Astrocyte (in vitro differentiated cells and primary cell): Measurements from ENCODE around the gene SCGB3A1.

Source experiments
- EZH2 ChIP-seq: IDR thresholded peaks from 2 replicates; pipeline ENCODE4 v1.6.1; 2012; ENCODE audit warnings: mild to moderate bottlenecking, low read length, inconsistent platforms; ENCODE audit not compliant: insufficient read depth
- TF ChIP-seq, protein P1 (sequence below): IDR thresholded peaks from 2 replicates; pipeline ENCODE4 v1.5.1; 2011; ENCODE audit warnings: low read depth, mild to moderate bottlenecking, inconsistent platforms, low read length, moderate library complexity; ENCODE audit not compliant: insufficient read depth

DNA sequence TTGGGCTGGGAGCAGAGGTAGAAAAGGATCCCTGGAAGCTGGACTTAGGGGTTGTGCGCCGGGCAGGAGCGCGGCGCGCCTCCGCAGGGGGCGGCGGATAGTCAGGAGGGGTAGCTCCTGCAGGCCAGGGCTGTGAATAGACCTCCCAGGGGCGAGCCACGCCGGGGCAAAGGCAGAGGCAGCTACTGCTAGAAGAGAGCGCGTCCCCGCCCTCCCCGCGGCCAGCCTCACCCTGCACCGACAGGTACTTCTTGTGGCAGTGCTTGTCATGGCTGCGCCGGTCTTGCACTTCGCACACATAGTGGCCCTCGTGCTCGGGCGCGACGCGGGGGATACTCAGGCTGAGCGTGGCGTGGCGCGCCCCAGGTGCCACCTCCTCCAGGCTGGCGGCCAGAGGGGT, 30.0 kb upstream of the SCGB3A1 start:
- TF ChIP-seq, protein P1, sequence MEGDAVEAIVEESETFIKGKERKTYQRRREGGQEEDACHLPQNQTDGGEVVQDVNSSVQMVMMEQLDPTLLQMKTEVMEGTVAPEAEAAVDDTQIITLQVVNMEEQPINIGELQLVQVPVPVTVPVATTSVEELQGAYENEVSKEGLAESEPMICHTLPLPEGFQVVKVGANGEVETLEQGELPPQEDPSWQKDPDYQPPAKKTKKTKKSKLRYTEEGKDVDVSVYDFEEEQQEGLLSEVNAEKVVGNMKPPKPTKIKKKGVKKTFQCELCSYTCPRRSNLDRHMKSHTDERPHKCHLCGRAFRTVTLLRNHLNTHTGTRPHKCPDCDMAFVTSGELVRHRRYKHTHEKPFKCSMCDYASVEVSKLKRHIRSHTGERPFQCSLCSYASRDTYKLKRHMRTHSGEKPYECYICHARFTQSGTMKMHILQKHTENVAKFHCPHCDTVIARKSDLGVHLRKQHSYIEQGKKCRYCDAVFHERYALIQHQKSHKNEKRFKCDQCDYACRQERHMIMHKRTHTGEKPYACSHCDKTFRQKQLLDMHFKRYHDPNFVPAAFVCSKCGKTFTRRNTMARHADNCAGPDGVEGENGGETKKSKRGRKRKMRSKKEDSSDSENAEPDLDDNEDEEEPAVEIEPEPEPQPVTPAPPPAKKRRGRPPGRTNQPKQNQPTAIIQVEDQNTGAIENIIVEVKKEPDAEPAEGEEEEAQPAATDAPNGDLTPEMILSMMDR, result no peak
- TF ChIP-seq EZH2, result no peak
